IPS DF 19.7 (cell line): Measurements from ENCODE around the gene RHOD.

ENCODE experiments used
- DNase-seq: peaks from one replicate; pipeline ENCODE4 v3.0.0-alpha.2; 2013; ENCODE audit warnings: low read depth, low spot score

The RHOD gene

DNA sequence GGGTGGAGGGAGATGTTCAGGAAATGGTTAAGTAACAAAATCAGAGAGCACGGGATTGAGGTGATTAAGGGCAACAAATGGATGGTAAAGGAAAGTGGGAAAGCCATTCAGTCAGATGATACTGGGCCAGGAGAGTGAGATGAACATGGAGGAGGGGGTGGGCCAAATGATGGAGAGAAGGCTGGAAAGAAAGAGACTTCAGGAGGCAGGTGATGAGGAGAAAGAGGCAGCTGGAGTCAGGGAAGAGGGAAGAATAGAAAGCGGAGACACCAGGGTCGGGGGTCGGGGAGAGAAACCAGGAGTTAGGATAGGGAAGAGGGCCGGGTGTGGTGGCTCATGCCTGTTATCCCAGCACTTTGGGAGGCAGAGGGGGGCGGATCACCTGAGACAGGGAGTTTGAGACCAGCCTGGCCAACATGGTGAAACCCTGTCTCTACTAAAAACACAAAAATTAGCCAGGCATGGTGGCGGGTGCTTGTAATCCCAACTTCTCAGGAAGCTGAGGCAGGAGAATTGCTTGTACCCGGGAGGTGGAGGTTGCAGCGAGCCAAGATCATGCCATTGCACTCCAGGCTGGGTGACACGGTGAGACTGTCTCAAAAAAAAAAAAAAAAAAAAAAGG is 57.7 kb downstream of the RHOD start:
- no peak for DNase-seq

DNA sequence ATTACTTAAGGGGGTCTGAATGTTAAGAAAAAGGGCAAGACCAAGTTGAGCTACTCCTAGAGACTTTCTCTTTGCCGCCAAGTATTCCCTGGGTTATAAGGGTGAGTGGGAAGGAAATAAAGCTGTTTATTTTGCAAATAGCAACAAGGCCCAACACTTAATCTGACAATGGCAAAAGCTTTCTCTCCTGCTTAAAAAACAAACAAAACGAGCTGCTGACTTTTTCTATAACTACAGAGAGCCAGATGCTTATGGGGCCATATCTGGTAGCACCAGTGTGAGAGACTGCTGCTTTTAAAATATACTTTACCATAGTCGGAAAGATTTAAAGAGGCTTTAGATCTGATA is 60.1 kb downstream of the RHOD start:
- DNase-seq: no peak

DNA sequence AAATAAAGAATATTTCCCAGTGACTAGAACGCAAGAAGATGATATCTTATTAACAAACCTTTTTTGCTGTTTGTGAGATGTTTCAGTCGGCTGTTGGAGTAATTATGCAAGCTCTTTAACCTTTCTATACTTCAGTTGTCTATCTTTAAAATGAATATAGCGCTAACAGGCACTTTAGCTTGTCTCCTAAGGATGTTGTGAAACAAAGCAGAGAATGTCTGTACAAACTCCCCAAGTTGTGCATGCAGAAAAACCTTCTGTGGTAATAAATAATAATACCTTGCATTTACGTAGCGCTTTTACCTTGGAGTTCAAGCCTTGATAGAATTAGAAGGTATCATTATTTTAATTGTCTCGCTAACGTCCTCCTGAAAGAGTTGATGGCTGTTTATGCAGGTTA is 60.5 kb downstream of the RHOD start:
- DNase-seq: no peak

DNA sequence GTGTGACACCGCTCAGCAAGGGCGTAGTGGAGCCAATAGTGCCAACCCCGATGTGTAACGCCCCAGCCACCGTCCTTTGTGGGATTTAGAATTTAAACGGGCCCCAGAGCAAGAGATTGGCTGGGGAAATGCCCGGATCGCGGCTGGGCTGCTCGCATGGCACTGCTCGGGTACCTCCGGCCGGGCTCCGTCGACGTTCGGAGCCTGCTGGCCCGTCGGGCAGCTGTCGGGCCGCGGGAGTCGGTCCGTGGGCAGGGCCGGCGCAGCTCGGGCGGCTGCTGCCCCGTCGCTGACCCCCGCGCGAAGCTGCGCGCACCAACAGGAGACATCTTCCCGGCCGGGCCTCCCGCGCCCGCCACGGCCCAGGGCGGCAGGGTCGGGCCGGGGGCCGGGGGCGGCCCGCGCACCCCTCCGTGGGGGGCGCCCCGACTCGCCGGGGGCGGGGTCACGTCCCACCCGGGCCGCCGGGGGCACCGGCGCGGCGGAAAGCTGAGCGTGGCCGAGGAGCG is 61.1 kb downstream of the RHOD start:
- no peak for DNase-seq

DNA sequence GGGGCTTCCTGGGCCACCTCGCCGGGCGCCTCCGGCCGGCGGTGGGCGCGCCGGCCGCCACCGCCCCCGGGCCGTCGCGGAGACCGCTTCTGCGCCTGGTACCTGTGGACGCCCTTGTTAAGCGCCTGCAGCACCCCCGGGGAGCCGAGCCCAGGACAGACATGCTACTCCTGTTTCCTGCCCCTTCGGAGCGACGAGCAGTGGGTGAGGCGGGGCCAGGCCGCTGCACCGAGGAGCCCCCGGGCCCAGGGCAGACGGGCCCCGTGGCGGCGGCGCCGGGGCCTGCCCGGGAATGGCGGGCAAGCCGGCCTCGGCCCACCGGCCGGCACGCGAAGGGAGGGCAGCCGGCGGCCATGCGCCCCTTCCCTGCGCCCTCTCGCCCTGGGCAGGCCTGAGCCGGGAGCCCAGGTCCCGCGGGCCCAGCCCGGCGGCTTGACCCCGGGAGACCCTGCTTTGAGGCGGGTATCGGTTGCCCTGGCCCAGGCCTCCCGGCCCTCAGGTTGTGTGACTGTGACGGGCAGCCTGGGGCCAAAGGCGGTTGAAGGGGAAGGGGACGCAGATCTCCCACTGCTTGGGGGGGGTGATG is 61.6 kb downstream of the RHOD start:
- no peak for DNase-seq

DNA sequence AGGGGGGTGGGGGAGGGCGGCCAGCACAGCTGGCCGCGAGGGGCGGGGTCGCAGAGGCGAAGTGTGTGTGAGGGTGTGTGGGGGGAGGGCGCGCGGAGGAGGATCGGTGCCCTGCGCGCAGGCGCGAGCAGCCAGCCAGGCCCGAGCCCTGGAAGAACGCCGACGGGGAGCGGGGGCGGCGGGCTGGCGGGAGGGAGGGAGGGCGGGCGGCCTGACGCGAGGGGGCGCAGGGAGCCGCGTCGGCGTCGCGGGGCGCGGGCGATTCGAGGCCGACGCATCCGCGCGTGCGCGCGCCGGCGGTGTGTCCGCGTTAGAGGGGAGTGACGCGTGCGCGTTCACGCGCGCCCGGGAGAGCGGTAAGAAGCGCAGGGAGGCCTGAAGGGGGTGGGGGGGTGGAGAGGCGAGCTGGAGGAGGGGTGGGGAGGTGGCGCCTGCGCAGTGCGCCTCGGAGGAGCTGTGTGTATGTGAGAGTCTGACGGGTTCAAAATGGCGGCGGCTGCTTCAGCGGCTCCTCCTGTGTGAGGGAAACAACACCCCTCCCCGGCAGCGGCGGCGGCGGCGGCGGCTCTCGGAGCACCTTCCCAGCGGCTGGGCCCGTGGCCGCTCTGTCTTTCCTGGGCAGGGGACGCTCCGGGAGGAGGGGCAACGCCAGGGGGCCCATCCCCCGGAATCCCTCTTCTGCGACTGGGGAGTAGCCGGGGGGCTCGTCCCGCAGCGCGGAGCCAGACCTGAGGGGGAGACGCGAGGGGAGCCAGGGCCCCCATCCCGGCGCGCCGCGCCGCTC is 62.3 kb downstream of the RHOD start, which contains the start of gene KDM2A:
Gene KDM2A (plus strand): TSS at position 463 of the 784 bp plus-strand sequence. CDS start 2,054 bp downstream, outside the sequence.
- peak; percentile 85 for DNase-seq

DNA sequence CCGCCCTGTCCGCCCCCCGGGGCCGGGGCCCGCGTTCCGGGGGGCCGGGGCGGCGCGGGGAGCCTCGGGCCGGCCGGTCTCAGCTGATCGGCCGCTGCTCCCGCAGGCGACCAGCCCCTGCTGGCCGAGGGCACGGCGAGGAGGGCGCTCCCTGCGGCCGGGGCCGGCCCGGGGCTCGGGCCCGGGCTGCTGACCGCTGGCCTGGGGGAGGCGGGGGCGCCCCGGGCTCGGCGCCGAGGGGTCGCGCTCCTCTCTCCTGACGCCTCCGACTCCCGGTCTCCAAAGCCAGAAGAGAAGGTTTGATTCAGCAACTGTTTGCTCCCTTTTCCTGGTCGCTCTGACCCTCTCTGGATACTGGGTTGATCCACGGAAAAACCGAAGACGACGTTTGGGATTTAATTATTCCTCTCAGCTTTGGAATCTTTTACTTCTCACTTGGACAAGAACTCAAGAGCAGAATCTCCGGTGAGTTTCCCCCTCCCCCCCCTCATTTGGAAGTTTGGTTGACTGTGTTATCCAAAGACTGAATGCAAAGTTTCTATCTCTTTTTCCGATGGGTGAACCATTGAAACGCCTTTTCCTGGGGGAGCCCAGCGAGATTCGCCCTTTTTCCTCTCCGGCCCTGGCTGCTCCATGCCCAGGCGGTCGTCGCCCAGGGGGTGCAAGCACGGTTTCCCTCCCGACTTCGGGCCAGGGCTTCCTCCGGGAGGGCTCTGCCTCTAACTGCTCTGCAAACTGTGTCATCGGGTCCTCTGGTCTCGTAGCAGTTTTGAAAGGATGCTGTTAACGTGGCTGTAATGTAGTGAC is 63.1 kb downstream of the RHOD start:
- no peak for DNase-seq

DNA sequence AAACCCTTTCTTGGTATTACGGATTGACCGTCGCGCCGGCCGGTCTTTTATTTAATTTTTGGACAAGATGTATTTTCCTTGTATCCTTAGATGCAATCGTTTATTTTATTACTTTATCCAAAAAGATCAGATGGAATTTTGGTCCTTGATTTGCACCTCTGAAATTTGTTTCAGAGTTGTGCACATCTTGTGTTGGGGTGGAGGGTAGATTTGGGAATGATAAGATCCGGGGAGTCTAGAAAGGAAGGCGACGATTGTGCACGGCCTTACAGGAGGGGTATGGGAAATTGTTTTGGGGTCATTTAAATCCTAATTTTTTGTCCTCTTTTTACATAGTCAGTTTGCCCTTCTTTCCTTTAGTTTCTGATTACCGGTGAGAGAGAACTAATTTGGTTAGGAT is 63.8 kb downstream of the RHOD start:
- no peak for DNase-seq

DNA sequence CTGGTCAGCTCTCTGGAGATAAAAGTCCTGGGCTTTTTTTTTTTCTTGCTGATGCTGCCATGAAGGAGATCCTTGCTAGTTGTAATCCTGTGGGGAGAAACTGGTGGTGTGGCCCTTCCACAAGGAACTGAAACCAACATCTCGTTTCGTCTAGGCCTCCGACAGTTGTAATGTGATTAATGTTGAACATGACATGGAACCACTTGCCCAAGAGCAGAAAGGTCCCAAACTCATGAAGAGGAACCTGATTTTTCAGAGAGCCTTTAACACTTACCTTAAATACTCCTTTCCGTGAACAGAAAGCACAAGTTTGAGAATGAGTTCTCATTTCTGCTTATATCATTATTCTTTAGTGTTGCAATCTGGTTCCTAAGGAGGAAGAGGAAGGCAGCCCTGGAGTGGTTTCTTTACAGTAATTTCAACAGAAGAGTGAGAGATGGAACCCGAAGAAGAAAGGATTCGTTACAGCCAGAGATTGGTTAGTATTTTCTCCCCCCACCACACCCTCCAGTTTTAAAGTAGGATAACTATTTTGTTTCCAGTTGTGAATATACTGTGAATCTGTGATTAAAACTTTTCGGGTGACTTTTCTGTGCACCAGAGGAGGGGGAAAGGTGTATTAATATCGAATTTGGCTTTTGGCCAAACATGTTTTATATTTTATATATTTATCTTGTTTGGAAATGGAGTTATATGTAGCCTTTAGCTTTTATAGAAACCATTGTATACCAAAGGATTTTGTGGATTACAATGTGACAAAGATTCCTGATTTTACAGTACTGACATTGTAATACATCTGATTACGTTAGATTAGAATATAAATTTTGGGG is 64.4 kb downstream of the RHOD start:
- no peak for DNase-seq
